ENCODE results near the gene KYNU. TPM values are rescaled to one million over a fixed set of nuclear protein-coding genes. Genes with fewer than 3 reads are reported as not detected.

Gene KYNU
- total RNA-seq, 1 donor from 2014 or later = 2.7 TPM

DNA sequence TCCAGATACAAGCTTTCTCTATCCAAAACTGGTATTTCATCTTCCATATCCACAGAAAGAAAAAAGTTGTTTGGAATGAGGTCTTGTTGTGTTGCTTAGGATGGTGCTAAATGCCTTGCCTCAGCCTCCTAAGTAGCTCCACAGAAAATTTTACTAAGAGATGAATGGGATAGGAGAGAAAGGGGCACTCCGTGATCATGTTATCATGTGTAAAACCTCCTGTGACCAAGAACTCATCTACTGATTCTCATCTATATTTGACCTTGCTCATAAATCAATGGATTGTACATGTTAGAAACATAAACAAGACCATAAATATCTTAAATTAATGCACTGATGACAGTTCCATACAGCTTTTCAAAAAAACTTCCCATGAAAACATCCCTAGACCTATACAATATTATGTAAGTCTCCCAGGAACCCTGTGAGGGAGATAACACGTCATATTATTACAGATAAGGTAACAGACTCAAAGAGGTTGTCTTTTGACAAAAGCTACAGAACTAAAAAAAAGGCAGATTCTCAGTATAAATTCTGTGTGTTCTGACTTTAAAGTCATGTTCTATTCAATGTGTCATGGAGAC is 29.3 kb upstream of the KYNU start:
- Histone ChIP-seq H3K4me3 (ENCODE audit: low read depth, low read length) (no peak overlapping the region), H3K27me3 (ENCODE audit: control insufficient read depth, insufficient read depth, low read length) (no peaks in the 10 kb centered on the region), H3K36me3 (ENCODE audit: control insufficient read depth, insufficient read depth, low read length) (no peaks in the 10 kb centered on the region)
- TF ChIP-seq, protein P1, sequence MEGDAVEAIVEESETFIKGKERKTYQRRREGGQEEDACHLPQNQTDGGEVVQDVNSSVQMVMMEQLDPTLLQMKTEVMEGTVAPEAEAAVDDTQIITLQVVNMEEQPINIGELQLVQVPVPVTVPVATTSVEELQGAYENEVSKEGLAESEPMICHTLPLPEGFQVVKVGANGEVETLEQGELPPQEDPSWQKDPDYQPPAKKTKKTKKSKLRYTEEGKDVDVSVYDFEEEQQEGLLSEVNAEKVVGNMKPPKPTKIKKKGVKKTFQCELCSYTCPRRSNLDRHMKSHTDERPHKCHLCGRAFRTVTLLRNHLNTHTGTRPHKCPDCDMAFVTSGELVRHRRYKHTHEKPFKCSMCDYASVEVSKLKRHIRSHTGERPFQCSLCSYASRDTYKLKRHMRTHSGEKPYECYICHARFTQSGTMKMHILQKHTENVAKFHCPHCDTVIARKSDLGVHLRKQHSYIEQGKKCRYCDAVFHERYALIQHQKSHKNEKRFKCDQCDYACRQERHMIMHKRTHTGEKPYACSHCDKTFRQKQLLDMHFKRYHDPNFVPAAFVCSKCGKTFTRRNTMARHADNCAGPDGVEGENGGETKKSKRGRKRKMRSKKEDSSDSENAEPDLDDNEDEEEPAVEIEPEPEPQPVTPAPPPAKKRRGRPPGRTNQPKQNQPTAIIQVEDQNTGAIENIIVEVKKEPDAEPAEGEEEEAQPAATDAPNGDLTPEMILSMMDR (IDR thresholded peaks at IDR 0.05; ENCODE audit: insufficient read depth, low read length, poor library complexity, severe bottlenecking) = no peak
- DNase-seq (ENCODE audit: low read depth) = no peak

DNA sequence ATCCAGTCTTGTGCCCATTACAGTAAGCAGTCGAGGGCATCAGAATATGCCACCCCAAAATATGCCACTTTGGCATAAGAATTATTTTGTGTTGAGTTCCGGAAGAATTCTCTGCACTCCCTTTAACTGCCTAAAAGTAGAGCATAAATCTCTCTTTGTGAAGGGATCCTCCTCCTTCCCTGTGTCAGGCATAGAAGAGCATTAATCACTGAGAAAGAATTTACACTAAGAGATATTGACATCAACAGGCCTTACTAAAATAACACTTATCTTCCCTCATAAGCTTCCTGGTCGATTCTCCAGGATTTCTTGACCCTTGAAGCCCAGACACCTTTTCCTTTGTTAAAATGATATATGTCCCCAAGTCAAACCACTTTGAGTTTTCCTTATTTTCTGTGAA is 27.6 kb upstream of the KYNU start:
- no peaks in the 10 kb centered on the region for H3K36me3 ChIP-seq (ENCODE audit: control insufficient read depth, insufficient read depth, low read length)
- no peak overlapping the region for H3K4me3 ChIP-seq (ENCODE audit: low read depth, low read length)
- no peak for DNase-seq (ENCODE audit: low read depth)
- TF ChIP-seq, protein P1 (IDR thresholded peaks at IDR 0.05; ENCODE audit: insufficient read depth, low read length, poor library complexity, severe bottlenecking) = no peak
- no peaks in the 10 kb centered on the region for H3K27me3 ChIP-seq (ENCODE audit: control insufficient read depth, insufficient read depth, low read length)

DNA sequence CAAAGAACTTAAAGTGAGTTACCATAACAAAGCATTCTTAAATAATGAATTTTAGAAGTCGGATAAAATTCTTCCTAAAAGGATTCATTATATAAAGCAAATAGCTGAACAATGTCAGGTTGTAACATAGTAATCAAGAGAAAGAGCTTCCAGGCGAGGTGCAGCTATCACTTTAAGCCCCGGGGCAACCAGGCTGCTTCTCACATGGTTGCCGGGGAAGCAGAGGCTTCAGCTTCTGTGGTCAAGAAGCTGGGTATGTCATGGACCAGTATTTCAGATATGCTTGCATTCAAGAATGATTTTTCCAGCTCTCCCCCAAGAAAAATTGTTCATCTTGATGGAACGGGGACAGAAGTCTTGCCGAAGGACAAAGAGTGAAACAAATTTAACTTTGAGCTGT is 23.6 kb upstream of the KYNU start:
- TF ChIP-seq, protein P1 (IDR thresholded peaks at IDR 0.05; ENCODE audit: insufficient read depth, low read length, poor library complexity, severe bottlenecking) = no peak
- DNase-seq (ENCODE audit: low read depth) = no peak
- no peaks in the 10 kb centered on the region for H3K27me3 ChIP-seq (ENCODE audit: control insufficient read depth, insufficient read depth, low read length)
- no peak overlapping the region for H3K4me3 ChIP-seq (ENCODE audit: low read depth, low read length)
- H3K36me3 ChIP-seq (ENCODE audit: control insufficient read depth, insufficient read depth, low read length) = no peaks in the 10 kb centered on the region

DNA sequence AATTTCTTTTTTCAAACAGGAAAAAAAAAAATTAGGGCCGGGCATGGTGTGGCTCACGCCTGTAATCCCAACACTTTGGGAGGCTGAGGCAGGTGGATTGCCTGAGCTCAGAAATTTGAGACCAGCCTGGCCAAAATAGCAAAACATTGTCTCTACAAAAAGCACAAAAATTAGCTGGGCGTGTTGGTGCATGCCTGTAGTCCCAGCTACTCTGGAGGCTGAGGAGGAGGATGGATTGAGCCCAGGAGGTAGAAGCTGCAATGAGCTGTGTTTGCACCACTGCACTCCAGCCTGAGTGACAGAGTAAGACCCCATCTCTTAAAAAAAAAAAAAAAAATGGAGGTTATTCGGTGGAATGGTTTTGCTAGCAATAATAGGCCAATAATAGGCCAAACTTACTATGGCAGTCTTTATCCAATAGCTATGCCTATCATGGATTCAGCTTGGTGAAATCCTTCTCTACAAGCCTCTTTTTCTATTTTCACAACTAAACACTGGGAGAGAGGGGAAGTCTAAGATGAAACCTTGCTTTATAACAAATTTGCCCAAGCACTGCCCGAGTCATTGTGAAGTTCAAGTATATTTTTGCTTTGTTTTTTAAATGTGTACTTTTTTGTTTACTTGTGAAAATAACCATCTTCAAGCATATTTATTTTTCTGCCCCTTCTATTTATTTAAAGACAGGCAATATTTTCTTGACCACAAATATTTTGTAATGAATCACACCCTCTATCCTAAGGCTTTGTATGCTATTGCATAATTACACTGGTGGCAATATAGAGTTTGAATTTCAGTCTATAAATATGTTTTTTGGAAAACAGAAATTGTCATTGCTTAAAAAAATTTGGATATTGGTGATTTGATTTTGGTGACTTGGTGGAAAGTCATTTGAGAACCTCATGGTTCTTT is 20.0 kb upstream of the KYNU start:
- no peak for DNase-seq (ENCODE audit: low read depth)
- Histone ChIP-seq H3K36me3 (ENCODE audit: control insufficient read depth, insufficient read depth, low read length) (no peaks in the 10 kb centered on the region), H3K4me3 (ENCODE audit: low read depth, low read length) (no peak overlapping the region), H3K27me3 (ENCODE audit: control insufficient read depth, insufficient read depth, low read length) (no peaks in the 10 kb centered on the region)
- TF ChIP-seq, protein P1 (IDR thresholded peaks at IDR 0.05; ENCODE audit: insufficient read depth, low read length, poor library complexity, severe bottlenecking) = no peak

DNA sequence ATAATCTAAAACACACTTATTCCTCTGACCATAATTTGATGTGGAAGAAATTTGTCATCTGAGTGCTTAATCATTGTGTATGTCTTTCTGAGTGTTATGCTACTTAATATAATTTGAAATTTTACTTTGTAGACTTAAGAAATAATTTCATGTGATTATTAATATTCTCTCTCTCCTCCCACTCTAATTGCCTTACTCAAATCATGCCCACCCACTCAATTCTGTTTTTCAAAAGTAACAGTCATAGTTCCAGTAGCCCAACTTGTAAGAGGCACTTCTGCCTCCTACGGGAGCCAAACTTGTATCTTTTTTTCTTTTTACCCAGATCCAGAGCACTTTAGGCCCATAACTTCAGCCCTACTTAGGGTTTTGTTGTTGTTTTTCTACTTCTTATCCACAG is 18.5 kb upstream of the KYNU start:
- no peaks in the 10 kb centered on the region for H3K27me3 ChIP-seq (ENCODE audit: control insufficient read depth, insufficient read depth, low read length)
- TF ChIP-seq, protein P1 (IDR thresholded peaks at IDR 0.05; ENCODE audit: insufficient read depth, low read length, poor library complexity, severe bottlenecking) = no peak
- no peaks in the 10 kb centered on the region for H3K36me3 ChIP-seq (ENCODE audit: control insufficient read depth, insufficient read depth, low read length)
- DNase-seq (ENCODE audit: low read depth) = no peak
- no peak overlapping the region for H3K4me3 ChIP-seq (ENCODE audit: low read depth, low read length)

Data from kidney epithelial cell (primary cell).